HL-60 (cell line): Measurements from ENCODE around the gene ZNF655.

Experiments used
- DNase-seq, 2 experiments: peaks; one replicate each; pipeline ENCODE4 v3.0.0-alpha.2; 2010 to 2020; ENCODE audit warnings: low read depth in 1 of 2, low spot score in 1 of 2
- H3K27ac ChIP-seq: fragments of 250-450 bp; sonication (Bioruptor Pico); replicated peaks from 2 replicates; pipeline ENCODE4 v1.5.1; 2020; ENCODE audit warnings: mild to moderate bottlenecking, moderate library complexity
- H3K27me3 ChIP-seq: fragments of 250-450 bp; sonication (Bioruptor Pico); 2 replicates; pipeline ENCODE4 v1.5.1; 2021; ENCODE audit warnings: mild to moderate bottlenecking, moderate library complexity; ENCODE audit not compliant: insufficient read depth, poor library complexity, severe bottlenecking
- H3K4me3 ChIP-seq: replicated peaks from 2 replicates; pipeline ENCODE4 v1.5.1; 2011; ENCODE audit warnings: mild to moderate bottlenecking, control low read depth, low read length; ENCODE audit not compliant: insufficient read depth
- CTCF ChIP-seq: IDR thresholded peaks from one replicate; pipeline ENCODE4 v1.5.1; 2011; ENCODE audit warnings: low read length, control low read depth, inconsistent platforms; ENCODE audit not compliant: insufficient read depth
- GABPA ChIP-seq: IDR thresholded peaks from 2 replicates; pipeline ENCODE4 v1.6.1; 2012; ENCODE audit warnings: low read depth
- POLR2AphosphoS5 ChIP-seq: IDR thresholded peaks from 2 replicates; pipeline ENCODE4 v1.6.1; 2012; ENCODE audit warnings: low read depth
- REST ChIP-seq: IDR thresholded peaks from 2 replicates; pipeline ENCODE4 v1.6.1; 2012; ENCODE audit warnings: low read depth; ENCODE audit not compliant: insufficient replicate concordance
- SPI1 ChIP-seq: IDR thresholded peaks from 2 replicates; pipeline ENCODE4 v1.6.1; 2012; ENCODE audit warnings: low read depth, mild to moderate bottlenecking, borderline replicate concordance

ZNF655 gene

GRCh38 chr7:99588868-99589267 lies 30.4 kb downstream of the ZNF655 start:
- Histone ChIP-seq H3K4me3 (no peak overlapping the region), H3K27me3 (no peaks in the 10 kb centered on the region), H3K27ac (no peak overlapping the region)
- TF ChIP-seq POLR2AphosphoS5 (no peak), CTCF (no peak), SPI1 (no peak), GABPA (no peak), REST (no peak)
- no peak for DNase-seq

- TF ChIP-seq REST (no peak), POLR2AphosphoS5 (no peak), GABPA (no peak), CTCF (no peak), SPI1 (no peak)
- Histone ChIP-seq H3K27ac (no peak overlapping the region), H3K27me3 (no peaks in the 10 kb centered on the region), H3K4me3 (no peak overlapping the region)
- DNase-seq: no peak
Observed at GRCh38 chr7:99594948-99595745, 36.7 kb downstream of the ZNF655 start.

- no peaks in the 10 kb centered on the region for H3K27me3 ChIP-seq
- H3K4me3 ChIP-seq: no peak overlapping the region
- no peak for TF ChIP-seq REST
- TF ChIP-seq GABPA: no peak
- TF ChIP-seq SPI1: no peak
- no peak for TF ChIP-seq CTCF
- TF ChIP-seq POLR2AphosphoS5: no peak
- no peak overlapping the region for H3K27ac ChIP-seq
- no peak for DNase-seq
Observed at GRCh38 chr7:99596408-99596955, 38.0 kb downstream of the ZNF655 start.
